Measurements from ENCODE around the gene SPIN1.

Gene SPIN1

DNA sequence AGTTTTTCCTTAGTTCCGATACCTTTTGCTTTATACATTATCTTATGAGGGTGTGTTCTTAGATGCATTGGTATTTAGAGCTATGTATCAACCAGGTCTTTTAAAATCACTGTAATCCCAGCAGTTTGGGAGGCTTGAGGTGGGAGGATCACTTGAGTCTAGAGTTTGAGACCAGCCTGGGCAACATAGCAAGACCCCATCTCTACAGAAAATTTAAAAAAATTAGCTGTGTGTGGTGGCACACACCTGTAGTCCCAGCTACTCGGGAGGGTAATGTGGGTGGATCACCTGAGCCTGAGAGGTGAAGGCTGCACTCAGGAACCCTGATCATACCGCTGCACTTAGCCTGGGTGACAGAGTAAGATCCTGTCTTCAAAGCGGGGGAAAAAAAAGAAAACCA is 15.1 kb downstream of the SPIN1 start:
- TF ChIP-seq CTCF (IDR thresholded peaks at IDR 0.05; ENCODE audit: low read depth, low read length, missing control alignments), result no peak
- in situ Hi-C loops (cut with HindIII; ENCODE audit: low pct_ligation_motif_present, low sequenced_read_pairs), result no loop called here
- no peak overlapping the region for H3K27ac ChIP-seq
- H3K4me3 ChIP-seq (ENCODE audit: low read depth, low read length), result no peak overlapping the region
- no peaks in the 10 kb centered on the region for H3K36me3 ChIP-seq (replicated peaks)
- H3K27me3 ChIP-seq (replicated peaks), result no peaks in the 10 kb centered on the region
- no peak for DNase-seq

- in situ Hi-C loops (cut with HindIII; ENCODE audit: low pct_ligation_motif_present, low sequenced_read_pairs), result no loop called here
Measured at GRCh38 chr9:88406051-88406450, 17.8 kb downstream of the SPIN1 start.

GRCh38 chr9:88411471-88411870 is 23.2 kb downstream of the SPIN1 start:
- no peak overlapping the region for H3K27ac ChIP-seq

More at GRCh38 chr9:88406051-88406450, 17.8 kb downstream of the SPIN1 start:
- no peaks in the 10 kb centered on the region for H3K36me3 ChIP-seq (replicated peaks)
- no peak for TF ChIP-seq CTCF (IDR thresholded peaks at IDR 0.05; ENCODE audit: low read depth, low read length, missing control alignments)
- no peak overlapping the region for H3K4me3 ChIP-seq (ENCODE audit: low read depth, low read length)
- H3K27me3 ChIP-seq (replicated peaks), result no peaks in the 10 kb centered on the region
- H3K27ac ChIP-seq, result no peak overlapping the region
- no peak for DNase-seq

DNA sequence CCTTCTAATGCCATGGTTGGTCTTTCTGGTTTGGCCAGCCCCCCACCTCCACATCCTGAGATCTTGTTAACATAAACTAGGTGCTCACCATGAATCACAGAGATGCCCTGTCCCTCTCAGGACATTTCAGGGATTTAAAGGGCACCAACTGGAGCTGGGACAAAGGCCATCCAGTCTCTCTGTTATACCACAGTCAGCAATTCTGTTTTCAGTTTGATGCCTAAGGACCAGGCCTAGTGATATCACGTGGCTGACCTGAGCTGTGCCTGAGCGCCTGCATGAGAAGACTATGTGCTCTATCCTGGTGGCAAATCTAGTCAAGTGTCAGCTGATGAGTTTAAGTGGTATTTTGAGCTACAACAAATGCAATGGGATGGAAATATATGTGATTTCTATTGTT is 26.1 kb downstream of the SPIN1 start:
- Histone ChIP-seq H3K27ac (no peak overlapping the region), H3K27me3 (replicated peaks) (no peaks in the 10 kb centered on the region), H3K4me3 (ENCODE audit: low read depth, low read length) (no peak overlapping the region), H3K36me3 (replicated peaks) (peaks cover 2% of the 10 kb centered on the region)
- TF ChIP-seq CTCF (IDR thresholded peaks at IDR 0.05; ENCODE audit: low read depth, low read length, missing control alignments), result no peak
- DNase-seq, result no peak
- in situ Hi-C loops (cut with HindIII; ENCODE audit: low pct_ligation_motif_present, low sequenced_read_pairs), result no loop called here

More at GRCh38 chr9:88411471-88411870, 23.2 kb downstream of the SPIN1 start:
- H3K36me3 ChIP-seq (replicated peaks), result no peaks in the 10 kb centered on the region
- no peaks in the 10 kb centered on the region for H3K27me3 ChIP-seq (replicated peaks)
- TF ChIP-seq CTCF (IDR thresholded peaks at IDR 0.05; ENCODE audit: low read depth, low read length, missing control alignments), result no peak
- in situ Hi-C loops (cut with HindIII; ENCODE audit: low pct_ligation_motif_present, low sequenced_read_pairs), result no loop called here
- DNase-seq, result no peak
- no peak overlapping the region for H3K4me3 ChIP-seq (ENCODE audit: low read depth, low read length)

DNA sequence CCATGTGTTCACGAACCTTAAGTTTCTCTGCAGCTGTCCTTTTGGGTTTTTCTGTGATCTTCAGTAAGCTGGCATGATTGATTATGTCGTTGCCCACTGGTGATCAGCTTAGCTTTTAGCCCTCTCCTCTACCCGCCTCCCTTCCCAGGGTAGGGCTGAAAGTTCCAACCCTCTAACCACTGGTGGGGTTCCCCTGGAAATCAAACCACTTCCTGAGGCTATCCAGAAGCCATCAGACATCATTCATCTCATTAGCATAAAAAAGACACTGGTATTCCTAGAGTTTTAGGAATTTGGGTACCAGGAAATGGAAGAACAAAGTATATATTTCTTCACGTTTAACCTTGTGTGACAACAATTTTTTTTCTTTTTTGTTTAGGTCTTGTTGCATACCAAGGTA is 29.8 kb downstream of the SPIN1 start:
- DNase-seq, result no peak
- in situ Hi-C loops (cut with HindIII; ENCODE audit: low pct_ligation_motif_present, low sequenced_read_pairs), result no loop called here
- H3K36me3 ChIP-seq (replicated peaks), result peaks cover 4% of the 10 kb centered on the region

More for the DNA sequence above, 29.8 kb downstream of the SPIN1 start:
- H3K27me3 ChIP-seq (replicated peaks), result no peaks in the 10 kb centered on the region
- no peak overlapping the region for H3K4me3 ChIP-seq (ENCODE audit: low read depth, low read length)
- H3K27ac ChIP-seq, result no peak overlapping the region
- no peak for TF ChIP-seq CTCF (IDR thresholded peaks at IDR 0.05; ENCODE audit: low read depth, low read length, missing control alignments)
